NB4 (cell line): Measurements from ENCODE around the gene CROT.

Experiments used
- MAX ChIP-seq: IDR thresholded peaks from 2 replicates; pipeline ENCODE4 v1.6.1; 2011; ENCODE audit warnings: low read depth, low read length
- MYC ChIP-seq: IDR thresholded peaks from 2 replicates; pipeline ENCODE4 v1.6.1; 2011; ENCODE audit warnings: low read depth, low read length
- POLR2A ChIP-seq: IDR thresholded peaks from 2 replicates; pipeline ENCODE4 v1.6.1; 2011; ENCODE audit warnings: mild to moderate bottlenecking; ENCODE audit not compliant: insufficient read length; ENCODE audit errors: extremely low read depth
- TF ChIP-seq, protein P1 (sequence below): IDR thresholded peaks from one replicate; pipeline ENCODE4 v1.5.1; 2012; ENCODE audit warnings: low read depth, low read length

- TF ChIP-seq, protein P1, sequence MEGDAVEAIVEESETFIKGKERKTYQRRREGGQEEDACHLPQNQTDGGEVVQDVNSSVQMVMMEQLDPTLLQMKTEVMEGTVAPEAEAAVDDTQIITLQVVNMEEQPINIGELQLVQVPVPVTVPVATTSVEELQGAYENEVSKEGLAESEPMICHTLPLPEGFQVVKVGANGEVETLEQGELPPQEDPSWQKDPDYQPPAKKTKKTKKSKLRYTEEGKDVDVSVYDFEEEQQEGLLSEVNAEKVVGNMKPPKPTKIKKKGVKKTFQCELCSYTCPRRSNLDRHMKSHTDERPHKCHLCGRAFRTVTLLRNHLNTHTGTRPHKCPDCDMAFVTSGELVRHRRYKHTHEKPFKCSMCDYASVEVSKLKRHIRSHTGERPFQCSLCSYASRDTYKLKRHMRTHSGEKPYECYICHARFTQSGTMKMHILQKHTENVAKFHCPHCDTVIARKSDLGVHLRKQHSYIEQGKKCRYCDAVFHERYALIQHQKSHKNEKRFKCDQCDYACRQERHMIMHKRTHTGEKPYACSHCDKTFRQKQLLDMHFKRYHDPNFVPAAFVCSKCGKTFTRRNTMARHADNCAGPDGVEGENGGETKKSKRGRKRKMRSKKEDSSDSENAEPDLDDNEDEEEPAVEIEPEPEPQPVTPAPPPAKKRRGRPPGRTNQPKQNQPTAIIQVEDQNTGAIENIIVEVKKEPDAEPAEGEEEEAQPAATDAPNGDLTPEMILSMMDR, result no peak
- TF ChIP-seq POLR2A (no peak), MAX (no peak), MYC (no peak)
Observed at GRCh38 chr7:87363342-87363741, 17.9 kb downstream of the CROT start.
